ENCODE results near the gene UGGT1. TPM values are rescaled to one million over a fixed set of nuclear protein-coding genes. Genes with fewer than 3 reads are reported as not detected.

The UGGT1 gene
- total RNA-seq, 1 experiment from 2014 or later: 55.9 TPM

DNA sequence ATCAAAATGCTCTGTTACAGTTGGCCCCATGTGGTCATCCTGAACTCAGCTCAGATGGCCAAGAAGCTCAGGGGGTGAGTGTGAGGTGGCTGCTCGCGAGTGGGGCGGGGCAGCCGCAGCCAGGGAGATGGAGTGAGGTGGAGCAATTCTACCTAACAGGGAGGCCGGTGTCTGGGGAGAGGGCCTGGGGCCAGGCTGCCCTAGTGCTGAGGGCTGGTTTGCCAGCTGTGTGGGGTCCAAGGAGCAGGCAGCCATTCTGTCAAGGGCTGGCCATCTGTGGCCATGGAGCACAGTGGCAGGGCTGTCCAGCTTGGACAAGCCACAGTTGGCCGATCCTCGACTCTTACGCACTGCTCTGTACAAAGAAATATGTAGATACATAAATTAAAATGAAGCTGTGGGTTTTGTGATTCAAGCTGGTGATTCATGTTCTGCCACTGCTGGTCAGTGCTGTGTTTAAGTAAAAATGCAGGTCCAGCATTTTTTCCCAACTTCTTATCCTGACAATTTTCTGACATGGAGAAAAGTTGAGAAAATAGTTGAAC lies 145.6 kb downstream of the UGGT1 start:
- Histone ChIP-seq H2BK5ac (ENCODE audit: insufficient read length, low read length) (no peak overlapping the region), H3K79me2 (ENCODE audit: insufficient read depth, low read length) (no peaks in the 10 kb centered on the region), H3K79me1 (ENCODE audit: insufficient read depth, low read depth, low read length, poor library complexity, severe bottlenecking) (no peaks in the 10 kb centered on the region), H2BK12ac (ENCODE audit: insufficient read length, low read depth, low read length) (no peak overlapping the region), H3K18ac (ENCODE audit: insufficient read length, low read depth, low read length) (no peak overlapping the region), H3K27ac (ENCODE audit: insufficient read length, low read depth, low read length) (no peak overlapping the region), H4K91ac (ENCODE audit: insufficient read length, low read depth, low read length) (no peak overlapping the region), H4K20me1 (ENCODE audit: control insufficient read depth, insufficient read depth, insufficient read length) (no peaks in the 10 kb centered on the region), H3T11ph (ENCODE audit: low read length) (no peak overlapping the region), H3K23ac (ENCODE audit: insufficient read length, low read depth, low read length) (no peak overlapping the region), H2BK20ac (ENCODE audit: low read depth, low read length, poor library complexity, severe bottlenecking) (no peak overlapping the region), H3K23me2 (ENCODE audit: insufficient read length, low read depth, low read length, poor library complexity, severe bottlenecking) (peaks cover 9% of the 10 kb centered on the region), H3K9me3 (ENCODE audit: control insufficient read depth, low read depth, low read length) (no peaks in the 10 kb centered on the region), H3K27me3 (ENCODE audit: insufficient read depth, low read length) (no peaks in the 10 kb centered on the region; the same call in 1 of the 2 replicates), H3K4ac (ENCODE audit: low read depth, low read length) (no peak overlapping the region), H4K8ac (replicated peaks; ENCODE audit: insufficient read length, low read depth, low read length) (no peak overlapping the region), H3K4me1 (ENCODE audit: insufficient read depth, low read length) (no peaks in the 10 kb centered on the region), H4K5ac (ENCODE audit: insufficient read length, low read depth, low read length) (no peak overlapping the region), H3K14ac (ENCODE audit: insufficient read depth, low read length) (no peak overlapping the region; the same call in 1 of the 2 replicates), H2AK5ac (ENCODE audit: insufficient read length, low read length) (no peak overlapping the region), H3K4me2 (ENCODE audit: insufficient read depth, insufficient read length, low read length) (no peak overlapping the region), H2BK15ac (ENCODE audit: low read depth, low read length) (no peak overlapping the region), H2BK120ac (ENCODE audit: low read depth, low read length, poor library complexity, severe bottlenecking) (no peak overlapping the region), H2AFZ (ENCODE audit: low read length) (no peak overlapping the region), H3K56ac (ENCODE audit: insufficient read length, low read depth, low read length) (no peak overlapping the region), H3K9ac (ENCODE audit: extremely low read depth, insufficient read length, low read length) (no peak overlapping the region)
- H3K27me3 Mint-ChIP-seq (ENCODE audit: low read depth): peaks cover 17% of the 10 kb centered on the region
- TF ChIP-seq, protein P1, sequence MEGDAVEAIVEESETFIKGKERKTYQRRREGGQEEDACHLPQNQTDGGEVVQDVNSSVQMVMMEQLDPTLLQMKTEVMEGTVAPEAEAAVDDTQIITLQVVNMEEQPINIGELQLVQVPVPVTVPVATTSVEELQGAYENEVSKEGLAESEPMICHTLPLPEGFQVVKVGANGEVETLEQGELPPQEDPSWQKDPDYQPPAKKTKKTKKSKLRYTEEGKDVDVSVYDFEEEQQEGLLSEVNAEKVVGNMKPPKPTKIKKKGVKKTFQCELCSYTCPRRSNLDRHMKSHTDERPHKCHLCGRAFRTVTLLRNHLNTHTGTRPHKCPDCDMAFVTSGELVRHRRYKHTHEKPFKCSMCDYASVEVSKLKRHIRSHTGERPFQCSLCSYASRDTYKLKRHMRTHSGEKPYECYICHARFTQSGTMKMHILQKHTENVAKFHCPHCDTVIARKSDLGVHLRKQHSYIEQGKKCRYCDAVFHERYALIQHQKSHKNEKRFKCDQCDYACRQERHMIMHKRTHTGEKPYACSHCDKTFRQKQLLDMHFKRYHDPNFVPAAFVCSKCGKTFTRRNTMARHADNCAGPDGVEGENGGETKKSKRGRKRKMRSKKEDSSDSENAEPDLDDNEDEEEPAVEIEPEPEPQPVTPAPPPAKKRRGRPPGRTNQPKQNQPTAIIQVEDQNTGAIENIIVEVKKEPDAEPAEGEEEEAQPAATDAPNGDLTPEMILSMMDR (conservative IDR thresholded peaks at IDR 0.05): no peak
- peak overlapping the region in 1 of 3 experiments; percentile 41; a peak in 1 of 7 replicates for H3K27ac Mint-ChIP-seq
- H3K36me3 Mint-ChIP-seq (ENCODE audit: insufficient read depth in 1 of 3, low read depth in 3 of 3): no peaks in the 10 kb centered on the region
- no peaks in the 10 kb centered on the region for H3K9me3 Mint-ChIP-seq
- no CpG with 5 or more reads among the region's 8 CpGs for WGBS (ENCODE audit: extremely low coverage, insufficient read length, low lambda C conversion rate)
- peaks cover 9 to 13% of the 10 kb centered on the region in 2 experiments for H3K4me1 Mint-ChIP-seq
- no peak overlapping the region for H3K4me3 Mint-ChIP-seq
- no peak for DNase-seq

All from H9 (cell line).